Fibroblast of mammary gland (primary cell): ENCODE results near the gene NTRK2.
"Not testable (repeated sequence)": the region's sequence is repeated elsewhere in the genome, so short reads cannot be mapped to it uniquely, and the experiment has no call there.

Source experiments
- DNase-seq: peaks from one replicate; pipeline ENCODE4 v3.0.0-alpha.2; 2010; ENCODE audit warnings: low read depth
- H3K4me3 ChIP-seq: 2 replicates; pipeline ENCODE4 v1.5.1; 2011; ENCODE audit warnings: low read depth, mild to moderate bottlenecking, low read length, moderate library complexity; ENCODE audit not compliant: control insufficient read depth
- CTCF ChIP-seq: conservative IDR thresholded peaks from 2 replicates; pipeline ENCODE4 v1.5.1; 2011; ENCODE audit warnings: low read depth, low read length, inconsistent platforms; ENCODE audit not compliant: control insufficient read depth, insufficient read depth

NTRK2 gene

DNA sequence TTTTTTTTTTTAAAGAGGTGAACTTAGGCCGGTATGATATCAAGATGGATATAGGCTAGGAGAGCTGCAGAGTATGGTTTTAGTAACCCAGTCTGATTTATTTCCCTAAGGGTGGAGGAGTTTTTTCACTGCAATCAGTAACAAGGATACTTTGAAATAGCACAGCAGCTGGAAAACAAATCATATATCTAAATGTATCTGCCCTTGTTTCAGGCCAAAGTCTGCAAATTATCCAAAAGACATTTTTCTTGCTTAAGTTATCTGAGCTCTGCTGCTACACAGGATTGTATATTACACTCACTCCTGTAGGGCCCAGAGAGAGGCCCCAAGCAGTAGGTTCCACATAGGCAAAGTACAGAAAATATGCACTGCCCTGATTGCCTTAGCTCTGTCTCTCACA lies 222.4 kb downstream of the NTRK2 start:
- TF ChIP-seq CTCF = no peak
- no peak overlapping the region for H3K4me3 ChIP-seq
- no peak for DNase-seq

GRCh38 chr9:84893419-84894128 lies 224.0 kb downstream of the NTRK2 start:
- TF ChIP-seq CTCF = no peak
- no peak for DNase-seq

DNA sequence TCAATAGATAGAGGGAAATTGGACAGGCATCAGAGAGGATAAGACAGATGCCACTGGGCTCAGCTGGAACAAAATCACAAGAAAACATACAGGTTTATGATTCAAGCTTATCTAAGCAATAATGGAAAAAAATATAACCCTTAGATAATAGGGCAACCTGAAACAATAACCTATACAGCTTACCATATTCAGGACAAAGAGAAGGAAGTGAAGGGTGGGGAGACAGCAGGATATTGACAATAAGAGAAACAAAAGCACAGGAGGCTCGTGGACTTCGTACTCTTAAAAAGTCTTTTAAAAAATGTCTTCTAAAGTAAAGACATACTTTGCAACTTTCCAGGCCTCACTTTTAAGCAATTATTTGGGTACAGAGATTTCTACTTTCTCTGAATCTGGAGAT lies 225.3 kb downstream of the NTRK2 start:
- H3K4me3 ChIP-seq = no peak overlapping the region
- no peak for DNase-seq
- TF ChIP-seq CTCF = no peak

More at GRCh38 chr9:84893419-84894128, 224.0 kb downstream of the NTRK2 start:
- no peak overlapping the region for H3K4me3 ChIP-seq

DNA sequence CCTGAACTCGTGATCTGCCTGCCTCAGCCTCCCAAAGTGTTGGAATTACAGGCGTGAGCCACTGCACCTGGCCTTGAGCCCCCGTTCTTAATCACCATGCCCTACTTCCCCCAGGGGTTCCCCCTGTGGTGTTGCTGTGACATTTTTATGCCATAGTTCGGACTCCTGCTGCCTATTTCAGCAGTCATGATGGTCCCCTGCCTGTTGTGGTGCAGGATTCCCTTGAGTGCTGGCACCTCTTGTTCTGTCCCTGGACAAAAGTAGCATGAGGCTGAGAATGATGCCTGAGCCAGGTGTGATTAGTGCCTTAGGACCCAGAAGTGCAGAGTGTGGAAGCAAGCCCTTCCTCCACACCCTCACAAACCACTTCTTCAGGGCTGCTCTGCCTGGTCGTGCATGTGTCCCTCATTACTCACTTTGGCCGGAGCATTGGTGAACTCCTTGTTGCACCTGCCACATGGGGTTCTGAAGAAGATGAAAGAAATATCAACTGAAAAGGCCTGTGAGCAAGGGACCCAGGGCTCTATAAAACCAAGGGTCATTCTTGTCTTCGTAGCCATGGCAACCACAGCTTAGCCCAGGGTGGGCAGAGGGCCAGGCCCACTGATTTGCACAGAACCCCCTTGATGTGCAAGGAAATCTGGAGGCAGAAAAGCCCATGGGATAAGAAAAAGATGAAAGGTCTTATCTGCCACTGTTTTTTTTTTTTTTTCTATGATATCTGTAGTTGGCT lies 228.0 kb downstream of the NTRK2 start:
- no peak for DNase-seq
- TF ChIP-seq CTCF = no peak
- no peak overlapping the region for H3K4me3 ChIP-seq

DNA sequence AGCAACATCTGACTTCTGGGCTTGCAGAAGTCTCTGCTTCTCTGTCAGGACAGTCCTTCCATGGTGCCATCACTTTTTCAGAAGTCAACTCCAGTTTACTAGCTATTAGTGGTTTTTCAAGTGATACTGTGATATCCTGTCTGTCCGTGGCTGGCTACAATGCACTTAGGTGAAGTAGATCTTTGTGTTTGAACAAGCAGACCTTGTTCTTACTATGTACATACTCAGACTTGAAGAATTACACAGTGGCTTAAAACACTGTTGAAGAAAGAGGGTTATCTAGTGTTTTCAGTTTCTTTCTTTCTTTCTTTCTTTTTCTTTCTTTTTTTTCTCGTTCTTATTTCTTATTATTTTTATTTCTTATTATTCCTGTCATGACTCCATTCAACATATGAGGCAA lies 228.7 kb downstream of the NTRK2 start:
- H3K4me3 ChIP-seq = no peak overlapping the region
- TF ChIP-seq CTCF = no peak
- no peak for DNase-seq

DNA sequence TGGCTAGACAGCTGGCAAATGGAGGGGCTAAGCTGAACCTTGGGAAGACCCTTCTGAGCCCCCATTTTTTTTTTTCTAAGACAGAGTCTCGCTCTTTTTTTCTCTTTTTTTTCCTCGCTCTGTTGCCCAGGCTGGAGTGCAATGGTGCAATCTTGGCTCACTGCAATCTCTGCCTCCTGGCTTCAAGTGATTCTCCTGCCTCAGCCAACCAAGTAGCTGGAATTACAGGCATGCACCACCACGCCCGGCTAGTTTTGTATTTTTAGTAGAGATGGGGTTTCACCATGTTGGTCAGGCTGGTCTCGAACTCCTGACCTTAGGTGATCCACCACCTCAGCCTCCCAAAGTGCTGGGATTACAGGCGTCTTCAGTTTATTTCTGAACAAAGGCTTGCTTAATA lies 229.1 kb downstream of the NTRK2 start:
- not testable (repeated sequence) for H3K4me3 ChIP-seq, DNase-seq

DNA sequence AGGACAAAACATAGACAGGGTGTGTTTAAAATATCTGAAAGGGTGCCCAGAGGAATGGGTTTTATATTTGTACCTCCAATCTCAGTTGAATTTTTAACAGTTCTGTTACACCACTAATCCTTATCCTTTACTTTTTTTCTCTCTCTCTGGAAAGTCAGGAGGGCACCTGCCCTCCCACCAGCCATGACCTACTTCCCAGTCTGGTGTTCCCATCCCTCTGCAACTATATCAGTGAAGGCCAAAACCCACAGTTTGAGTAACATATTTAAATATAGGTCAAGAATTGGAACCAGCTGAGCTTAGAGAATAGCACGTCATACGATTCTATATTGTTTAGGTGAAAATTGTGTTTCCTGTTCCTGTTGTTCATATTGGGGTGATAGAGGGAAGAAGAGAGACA lies 229.8 kb downstream of the NTRK2 start:
- no peak for TF ChIP-seq CTCF
- no peak for DNase-seq
- no peak overlapping the region for H3K4me3 ChIP-seq
